H9 (cell line): Measurements from ENCODE around the gene FKBP11. TPM values are rescaled to one million over a fixed set of nuclear protein-coding genes. Genes with fewer than 3 reads are reported as not detected.

Experiments
- DNase-seq: peaks from one replicate; pipeline ENCODE4 v3.0.0-alpha.2; 2017
- H2AFZ ChIP-seq: one replicate; pipeline ENCODE4 v1.6.1; 2013; ENCODE audit warnings: mild to moderate bottlenecking, low read length, control low read depth, moderate library complexity
- H2AK5ac ChIP-seq: 2 replicates; pipeline ENCODE4 v1.6.1; 2013; ENCODE audit warnings: low read length, control low read depth, mixed read lengths; ENCODE audit not compliant: insufficient read length
- H2BK120ac ChIP-seq: one replicate; pipeline ENCODE4 v1.6.1; 2013; ENCODE audit warnings: low read depth, mild to moderate bottlenecking, low read length, control low read depth, inconsistent platforms; ENCODE audit not compliant: poor library complexity, severe bottlenecking
- H2BK12ac ChIP-seq: 2 replicates; pipeline ENCODE4 v1.6.1; 2013; ENCODE audit warnings: low read length, control low read depth, mixed read lengths, low read depth; ENCODE audit not compliant: insufficient read length
- H2BK15ac ChIP-seq: 2 replicates; pipeline ENCODE4 v1.6.1; 2013; ENCODE audit warnings: low read depth, low read length, control low read depth
- H2BK20ac ChIP-seq: one replicate; pipeline ENCODE4 v1.6.1; 2013; ENCODE audit warnings: low read depth, mild to moderate bottlenecking, low read length, control low read depth, inconsistent platforms; ENCODE audit not compliant: poor library complexity, severe bottlenecking
- H2BK5ac ChIP-seq: 2 replicates; pipeline ENCODE4 v1.6.1; 2013; ENCODE audit warnings: low read length, control low read depth, mixed read lengths; ENCODE audit not compliant: insufficient read length
- H3K14ac ChIP-seq: 2 replicates; pipeline ENCODE4 v1.6.1; 2013; ENCODE audit warnings: low read length, control low read depth; ENCODE audit not compliant: insufficient read depth
- H3K18ac ChIP-seq: 2 replicates; pipeline ENCODE4 v1.6.1; 2013; ENCODE audit warnings: low read depth, mild to moderate bottlenecking, mixed read lengths, low read length, control low read depth; ENCODE audit not compliant: insufficient read length
- H3K23ac ChIP-seq: 2 replicates; pipeline ENCODE4 v1.6.1; 2013; ENCODE audit warnings: low read length, control low read depth, mixed read lengths, low read depth; ENCODE audit not compliant: insufficient read length
- H3K23me2 ChIP-seq: 2 replicates; pipeline ENCODE4 v1.6.1; 2013; ENCODE audit warnings: low read depth, mild to moderate bottlenecking, mixed read lengths, low read length, control low read depth; ENCODE audit not compliant: insufficient read length, poor library complexity, severe bottlenecking
- H3K27ac ChIP-seq: 2 replicates; pipeline ENCODE4 v1.5.1; 2013; ENCODE audit warnings: low read length, control low read depth, mixed read lengths, low read depth; ENCODE audit not compliant: insufficient read length
- H3K27me3 ChIP-seq: 2 replicates; pipeline ENCODE4 v1.6.1; 2013; ENCODE audit warnings: low read length, control low read depth, inconsistent platforms; ENCODE audit not compliant: insufficient read depth
- H3K4ac ChIP-seq: 2 replicates; pipeline ENCODE4 v1.6.1; 2013; ENCODE audit warnings: low read depth, mild to moderate bottlenecking, control low read depth, inconsistent platforms, low read length, moderate library complexity
- H3K4me1 ChIP-seq: 2 replicates; pipeline ENCODE4 v1.6.1; 2013; ENCODE audit warnings: low read length, control low read depth, inconsistent platforms; ENCODE audit not compliant: insufficient read depth
- H3K4me2 ChIP-seq: 2 replicates; pipeline ENCODE4 v1.6.1; 2013; ENCODE audit warnings: low read length, control low read depth, mixed read lengths; ENCODE audit not compliant: insufficient read length, insufficient read depth
- H3K56ac ChIP-seq: 2 replicates; pipeline ENCODE4 v1.6.1; 2013; ENCODE audit warnings: low read depth, mild to moderate bottlenecking, mixed read lengths, low read length, control low read depth; ENCODE audit not compliant: insufficient read length
- H3K79me1 ChIP-seq: 2 replicates; pipeline ENCODE4 v1.6.1; 2013; ENCODE audit warnings: low read depth, mild to moderate bottlenecking, moderate library complexity, low read length, control low read depth, inconsistent platforms; ENCODE audit not compliant: insufficient read depth, poor library complexity, severe bottlenecking
- H3K79me2 ChIP-seq: 2 replicates; pipeline ENCODE4 v1.6.1; 2013; ENCODE audit warnings: low read length, control low read depth, inconsistent platforms; ENCODE audit not compliant: insufficient read depth
- H3K9ac ChIP-seq: 2 replicates; pipeline ENCODE4 v1.6.1; 2013; ENCODE audit warnings: low read length, control low read depth, mixed read lengths; ENCODE audit not compliant: insufficient read length; ENCODE audit errors: extremely low read depth
- H3K9me3 ChIP-seq: one replicate; pipeline ENCODE4 v1.6.1; 2013; ENCODE audit warnings: low read depth, low read length, inconsistent platforms; ENCODE audit not compliant: control insufficient read depth
- H3T11ph ChIP-seq: one replicate; pipeline ENCODE4 v1.6.1; 2013; ENCODE audit warnings: mild to moderate bottlenecking, low read length, control low read depth, inconsistent platforms
- H4K20me1 ChIP-seq: one replicate; pipeline ENCODE4 v1.6.1; 2013; ENCODE audit not compliant: control insufficient read depth, insufficient read length, insufficient read depth
- H4K5ac ChIP-seq: 2 replicates; pipeline ENCODE4 v1.6.1; 2013; ENCODE audit warnings: low read depth, mild to moderate bottlenecking, mixed read lengths, low read length, control low read depth; ENCODE audit not compliant: insufficient read length
- H4K8ac ChIP-seq: replicated peaks from 2 replicates; pipeline ENCODE4 v1.6.1; 2013; ENCODE audit warnings: low read length, control low read depth, mixed read lengths, low read depth; ENCODE audit not compliant: insufficient read length
- H4K91ac ChIP-seq: 2 replicates; pipeline ENCODE4 v1.6.1; 2013; ENCODE audit warnings: low read depth, mild to moderate bottlenecking, moderate library complexity, mixed read lengths, low read length, control low read depth; ENCODE audit not compliant: insufficient read length
- H3K27ac Mint-ChIP-seq, 3 experiments: 2 replicates in 2 of 3; 3 replicates in 1 of 3; pipeline ENCODE4 v1.8.0; 2020 to 2021; ENCODE audit warnings: mixed read lengths in 3 of 3, mild to moderate bottlenecking in 1 of 3, moderate library complexity in 1 of 3
- H3K27me3 Mint-ChIP-seq: 2 replicates; pipeline ENCODE4 v1.8.0; 2021; ENCODE audit warnings: low read depth, mild to moderate bottlenecking, moderate library complexity, mixed read lengths
- H3K36me3 Mint-ChIP-seq, 3 experiments: 2 replicates in 2 of 3; 3 replicates in 1 of 3; pipeline ENCODE4 v1.8.0; 2020 to 2021; ENCODE audit warnings: low read depth in 3 of 3, mixed read lengths in 3 of 3; ENCODE audit not compliant: insufficient read depth in 1 of 3
- H3K4me1 Mint-ChIP-seq, 2 experiments: 2 replicates each; pipeline ENCODE4 v1.8.0; 2020; ENCODE audit warnings: mixed read lengths in 2 of 2
- H3K4me3 Mint-ChIP-seq, 2 experiments: 2 replicates in 1 of 2; 3 replicates in 1 of 2; pipeline ENCODE4 v1.8.0; 2020 to 2021; ENCODE audit warnings: mild to moderate bottlenecking in 2 of 2, mixed read lengths in 2 of 2, moderate library complexity in 1 of 2
- H3K9me3 Mint-ChIP-seq, 2 experiments: 2 replicates in 1 of 2; 3 replicates in 1 of 2; pipeline ENCODE4 v1.8.0; 2020; ENCODE audit warnings: mild to moderate bottlenecking in 2 of 2, mixed read lengths in 2 of 2, moderate library complexity in 1 of 2
- WGBS: extraction: QIAGEN DNeasy Blood & Tissue Kit; methylation state at CpG from one replicate; pipeline ENCODE4 v1.1.7; 2013; ENCODE audit warnings: missing lambda C conversion rate, low lambda C conversion rate, mixed read lengths; ENCODE audit not compliant: insufficient read length; ENCODE audit errors: extremely low coverage; 5-methylcytosine and 5-hydroxymethylcytosine counted together
- total RNA-seq: library from RNA; stranded (reverse); gene quantifications from 2 replicates; pipeline ENCODE4 v1.2.1, GENCODE V29; 2021
- TF ChIP-seq, protein P1 (sequence below): fragments of 200-600 bp; sonication (generic); conservative IDR thresholded peaks from 3 replicates; pipeline ENCODE4 v1.8.0; 2021; ENCODE audit warnings: antibody characterized with exemption, mild to moderate bottlenecking

FKBP11 gene
- total RNA-seq, 1 experiment from 2014 or later: 40.8 TPM

DNA sequence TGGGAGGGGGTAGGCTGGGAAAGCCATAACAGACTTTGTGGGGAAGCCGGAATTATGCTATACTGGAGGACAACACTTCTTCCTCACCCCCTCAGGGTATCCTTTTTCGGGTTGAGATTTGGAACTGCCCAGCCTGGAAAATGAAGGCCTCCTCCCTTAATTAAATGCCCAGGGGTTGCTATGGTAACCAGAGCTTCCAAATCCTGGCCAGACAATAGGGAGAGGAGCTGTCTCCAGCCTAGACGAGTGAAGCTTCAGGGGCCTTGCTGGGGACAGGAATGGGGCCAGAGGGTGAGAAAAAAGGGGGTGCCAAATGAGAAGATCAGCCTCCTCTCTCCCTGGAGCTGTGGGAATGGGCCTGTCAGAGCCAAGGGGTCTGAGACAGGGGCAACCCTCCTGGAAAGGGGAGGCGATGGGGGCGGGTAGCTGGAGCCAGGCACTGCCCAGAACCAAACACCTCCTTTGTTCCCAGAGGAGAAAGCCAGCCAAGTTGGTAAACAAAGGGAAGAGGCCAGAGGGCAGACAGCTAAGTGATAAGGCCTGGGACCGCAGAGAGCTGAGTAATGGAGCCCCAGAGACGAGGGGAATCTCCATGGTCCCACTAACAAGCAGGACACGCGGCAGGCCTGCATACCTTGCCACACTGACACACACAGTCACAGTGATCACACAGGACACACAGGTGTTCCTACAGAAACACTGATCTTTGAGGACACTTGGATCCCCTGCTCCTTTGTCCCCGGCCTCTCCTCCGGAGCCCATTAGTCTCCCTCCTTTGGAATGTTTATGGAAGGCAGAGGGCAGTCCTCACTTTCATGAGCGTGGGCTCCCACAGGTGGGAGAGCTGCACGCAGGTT, 41.8 kb downstream of the FKBP11 start:
- Histone ChIP-seq H3K56ac (no peak overlapping the region), H3K4me1 (peaks cover 4% of the 10 kb centered on the region; the same call in 1 of the 2 replicates), H2BK5ac (no peak overlapping the region), H3K27me3 (no peaks in the 10 kb centered on the region), H2BK12ac (no peak overlapping the region), H3K4me2 (no peak overlapping the region), H4K5ac (no peak overlapping the region), H3K9me3 (no peaks in the 10 kb centered on the region), H4K20me1 (no peaks in the 10 kb centered on the region), H3T11ph (no peak overlapping the region), H3K4ac (no peak overlapping the region), H3K14ac (peak overlapping the region; percentile 79; the same call in 1 of the 2 replicates), H2BK15ac (no peak overlapping the region), H3K18ac (peak overlapping the region; percentile 88), H2BK120ac (no peak overlapping the region), H2AK5ac (no peak overlapping the region), H3K79me2 (no peaks in the 10 kb centered on the region), H3K23ac (no peak overlapping the region), H4K8ac (no peak overlapping the region), H3K79me1 (no peaks in the 10 kb centered on the region), H3K23me2 (no peaks in the 10 kb centered on the region), H4K91ac (no peak overlapping the region), H3K27ac (no peak overlapping the region), H2AFZ (no peak overlapping the region), H3K9ac (no peak overlapping the region), H2BK20ac (no peak overlapping the region)
- Mint-ChIP-seq H3K4me1 (peaks cover 28 to 45% of the 10 kb centered on the region in 2 experiments), H3K27me3 (peaks cover 17% of the 10 kb centered on the region), H3K36me3 (no peaks in the 10 kb centered on the region), H3K9me3 (no peaks in the 10 kb centered on the region), H3K4me3 (peak overlapping the region in 1 of 2 experiments; percentile 45; a peak in 3 of 5 replicates), H3K27ac (peak overlapping the region; percentile 94 to 97 (median 97))
- TF ChIP-seq, protein P1, sequence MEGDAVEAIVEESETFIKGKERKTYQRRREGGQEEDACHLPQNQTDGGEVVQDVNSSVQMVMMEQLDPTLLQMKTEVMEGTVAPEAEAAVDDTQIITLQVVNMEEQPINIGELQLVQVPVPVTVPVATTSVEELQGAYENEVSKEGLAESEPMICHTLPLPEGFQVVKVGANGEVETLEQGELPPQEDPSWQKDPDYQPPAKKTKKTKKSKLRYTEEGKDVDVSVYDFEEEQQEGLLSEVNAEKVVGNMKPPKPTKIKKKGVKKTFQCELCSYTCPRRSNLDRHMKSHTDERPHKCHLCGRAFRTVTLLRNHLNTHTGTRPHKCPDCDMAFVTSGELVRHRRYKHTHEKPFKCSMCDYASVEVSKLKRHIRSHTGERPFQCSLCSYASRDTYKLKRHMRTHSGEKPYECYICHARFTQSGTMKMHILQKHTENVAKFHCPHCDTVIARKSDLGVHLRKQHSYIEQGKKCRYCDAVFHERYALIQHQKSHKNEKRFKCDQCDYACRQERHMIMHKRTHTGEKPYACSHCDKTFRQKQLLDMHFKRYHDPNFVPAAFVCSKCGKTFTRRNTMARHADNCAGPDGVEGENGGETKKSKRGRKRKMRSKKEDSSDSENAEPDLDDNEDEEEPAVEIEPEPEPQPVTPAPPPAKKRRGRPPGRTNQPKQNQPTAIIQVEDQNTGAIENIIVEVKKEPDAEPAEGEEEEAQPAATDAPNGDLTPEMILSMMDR: no peak
- no CpG with 5 or more reads among the region's 13 CpGs for WGBS
- DNase-seq: peak; percentile 64
